T-helper 2 cell treated with Interferon-gamma antibody and Interleukin-4, amounts not matched to agents 5 μg/mL and 100 μg/mL, for 36 hours (primary cell): ENCODE results near the gene RAB20.

ENCODE experiments used
- DNase-seq: peaks from one replicate; pipeline ENCODE4 v3.0.0; 2021; ENCODE audit warnings: low spot score
- H3K27ac Mint-ChIP-seq: one replicate; pipeline ENCODE4 v1.8.0; 2021; ENCODE audit warnings: mild to moderate bottlenecking, mixed read lengths
- H3K27me3 Mint-ChIP-seq: one replicate; pipeline ENCODE4 v1.8.0; 2021; ENCODE audit warnings: low read depth, mixed read lengths
- H3K36me3 Mint-ChIP-seq: one replicate; pipeline ENCODE4 v1.8.0; 2021; ENCODE audit warnings: low read depth, mixed read lengths
- H3K4me1 Mint-ChIP-seq: one replicate; pipeline ENCODE4 v1.8.0; 2021; ENCODE audit warnings: low read depth, mixed read lengths
- H3K4me3 Mint-ChIP-seq: one replicate; pipeline ENCODE4 v1.8.0; 2022; ENCODE audit warnings: mild to moderate bottlenecking, moderate library complexity, mixed read lengths
- H3K9me3 Mint-ChIP-seq: one replicate; pipeline ENCODE4 v1.8.0; 2021; ENCODE audit warnings: mixed read lengths

The RAB20 gene

DNA sequence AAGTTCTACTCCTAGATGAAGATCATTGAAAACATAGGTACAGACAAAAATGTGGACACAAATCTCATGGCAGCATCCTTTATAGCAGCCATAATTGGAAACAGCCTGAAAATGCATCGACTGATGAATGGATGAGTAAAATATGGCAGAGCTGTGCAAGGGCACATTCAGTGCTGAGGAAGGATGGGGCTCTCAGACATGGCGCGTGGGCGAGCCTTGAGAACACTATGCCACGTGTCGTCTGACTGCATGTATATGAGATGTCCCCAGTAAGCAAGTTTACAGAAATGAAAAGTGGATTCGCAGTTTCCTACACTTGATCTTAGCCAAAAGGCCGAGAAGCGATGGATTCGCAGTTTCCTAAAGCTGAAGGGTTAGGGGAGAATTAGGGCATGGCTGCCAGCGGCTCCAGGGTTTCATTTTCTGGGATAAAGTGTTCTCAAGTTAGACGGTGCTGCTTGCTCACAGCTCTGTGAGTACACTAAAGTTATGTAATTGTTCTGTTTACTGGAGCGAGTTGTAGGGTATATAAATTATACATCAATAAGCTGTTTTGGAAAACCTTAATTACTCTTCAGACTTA, 78.0 kb downstream of the RAB20 start:
- no peaks in the 10 kb centered on the region for H3K36me3 Mint-ChIP-seq
- H3K27me3 Mint-ChIP-seq = no peaks in the 10 kb centered on the region
- no peaks in the 10 kb centered on the region for H3K4me1 Mint-ChIP-seq
- no peak for DNase-seq
- no peak overlapping the region for H3K27ac Mint-ChIP-seq
- no peaks in the 10 kb centered on the region for H3K9me3 Mint-ChIP-seq
- no peak overlapping the region for H3K4me3 Mint-ChIP-seq

DNA sequence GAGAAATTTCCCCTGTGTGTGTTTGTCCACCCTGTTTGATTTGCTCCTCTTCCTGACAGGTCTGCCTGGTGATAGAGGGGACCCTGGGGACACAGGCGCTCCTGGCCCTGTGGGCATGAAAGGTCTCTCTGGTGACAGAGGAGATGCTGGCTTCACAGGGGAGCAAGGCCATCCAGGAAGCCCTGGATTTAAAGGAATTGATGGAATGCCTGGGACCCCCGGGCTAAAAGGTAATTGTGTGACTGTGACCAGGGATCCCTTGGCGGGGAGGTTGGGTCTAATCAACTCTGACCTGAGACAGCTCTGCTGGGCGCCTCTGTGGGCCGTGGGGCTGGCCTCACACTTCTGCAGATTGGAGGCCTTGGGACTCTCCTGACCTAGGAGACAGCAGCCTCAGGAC, 81.4 kb downstream of the RAB20 start:
- no peaks in the 10 kb centered on the region for H3K9me3 Mint-ChIP-seq
- H3K4me1 Mint-ChIP-seq = no peaks in the 10 kb centered on the region
- no peaks in the 10 kb centered on the region for H3K36me3 Mint-ChIP-seq
- peaks cover 2% of the 10 kb centered on the region for H3K27me3 Mint-ChIP-seq
- H3K4me3 Mint-ChIP-seq = no peak overlapping the region
- H3K27ac Mint-ChIP-seq = no peak overlapping the region
- DNase-seq = no peak

DNA sequence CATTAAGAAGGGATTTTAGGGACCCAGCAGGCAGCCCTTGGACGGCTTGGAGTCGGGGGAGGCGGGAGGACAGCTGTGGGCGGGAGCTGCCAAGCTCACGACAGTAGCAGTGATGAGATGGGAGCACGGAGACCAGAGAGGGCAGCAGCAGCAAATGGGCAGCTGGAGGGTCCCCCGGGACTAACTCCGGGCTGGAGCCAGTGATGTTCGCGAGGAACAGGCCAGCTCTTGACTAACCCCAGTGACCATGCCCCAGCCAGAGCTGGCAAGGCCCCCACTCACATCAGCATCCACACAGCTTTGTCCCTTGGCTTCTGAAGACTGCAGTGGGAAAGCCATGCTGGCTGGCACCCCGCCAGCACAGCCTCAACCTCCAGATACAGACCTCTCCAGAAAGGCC, 81.9 kb downstream of the RAB20 start:
- Mint-ChIP-seq H3K36me3 (no peaks in the 10 kb centered on the region), H3K4me3 (no peak overlapping the region), H3K4me1 (no peaks in the 10 kb centered on the region), H3K9me3 (no peaks in the 10 kb centered on the region), H3K27ac (no peak overlapping the region), H3K27me3 (peaks cover 2% of the 10 kb centered on the region)
- no peak for DNase-seq

DNA sequence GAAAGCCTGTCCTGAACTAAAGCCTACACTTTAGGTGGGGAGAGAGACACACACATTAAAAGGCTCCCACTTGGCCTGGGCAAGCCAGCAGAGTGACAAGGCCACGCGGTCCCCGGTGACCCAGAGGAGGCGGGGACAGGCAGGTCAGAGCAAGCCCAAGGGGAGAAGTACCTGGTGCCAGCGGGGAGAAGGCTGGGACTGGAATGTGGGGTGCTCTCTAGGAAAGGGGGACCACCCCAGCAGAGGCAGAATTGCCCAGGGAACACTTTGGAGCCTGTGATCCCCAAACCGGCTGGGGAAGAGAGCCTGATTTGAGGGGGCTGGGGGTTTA, 82.3 kb downstream of the RAB20 start:
- Mint-ChIP-seq H3K4me3 (no peak overlapping the region), H3K9me3 (no peaks in the 10 kb centered on the region), H3K27me3 (peaks cover 2% of the 10 kb centered on the region), H3K27ac (no peak overlapping the region), H3K4me1 (no peaks in the 10 kb centered on the region), H3K36me3 (no peaks in the 10 kb centered on the region)
- no peak for DNase-seq

DNA sequence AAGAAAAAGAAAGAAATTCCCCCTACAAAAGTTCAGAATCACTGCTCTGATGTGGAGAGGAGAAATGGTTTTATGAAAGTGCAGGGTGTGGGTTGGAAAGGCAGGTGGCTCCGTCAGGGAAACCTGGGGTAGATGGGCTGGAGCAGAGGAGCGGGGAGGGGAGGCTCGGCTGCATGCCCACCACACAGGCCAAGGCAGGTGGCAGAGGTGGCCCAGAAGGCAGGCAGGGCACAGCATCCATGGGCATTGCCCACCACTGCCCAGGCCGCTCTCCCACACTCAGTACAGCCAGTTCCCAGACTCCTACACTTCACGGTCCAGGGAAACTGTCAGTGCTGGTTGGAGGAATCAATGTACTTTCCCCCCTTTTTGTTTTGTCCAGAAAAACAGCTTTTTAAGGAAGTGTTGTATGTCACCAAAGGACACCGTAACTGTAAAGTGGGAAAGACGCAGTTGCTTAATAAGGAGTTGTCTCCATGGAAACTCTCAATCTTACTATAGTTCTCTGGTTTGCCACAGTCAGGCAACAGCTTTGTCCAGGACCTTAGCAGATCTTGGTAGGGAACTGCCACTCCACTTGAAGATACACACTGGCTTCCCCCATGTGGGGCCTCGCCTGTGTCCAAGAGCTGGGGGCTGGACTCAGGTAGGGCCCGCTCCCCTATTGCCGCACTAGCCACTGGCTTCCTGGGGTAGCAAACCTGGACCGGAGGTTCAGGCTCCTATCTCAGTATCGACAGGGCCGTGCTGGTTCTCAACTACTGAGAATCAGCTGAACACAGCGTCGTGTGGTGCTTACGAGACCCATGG, 82.9 kb downstream of the RAB20 start:
- no peak for DNase-seq
- Mint-ChIP-seq H3K4me3 (no peak overlapping the region), H3K27me3 (peaks cover 2% of the 10 kb centered on the region), H3K27ac (no peak overlapping the region), H3K9me3 (no peaks in the 10 kb centered on the region), H3K4me1 (no peaks in the 10 kb centered on the region), H3K36me3 (no peaks in the 10 kb centered on the region)

DNA sequence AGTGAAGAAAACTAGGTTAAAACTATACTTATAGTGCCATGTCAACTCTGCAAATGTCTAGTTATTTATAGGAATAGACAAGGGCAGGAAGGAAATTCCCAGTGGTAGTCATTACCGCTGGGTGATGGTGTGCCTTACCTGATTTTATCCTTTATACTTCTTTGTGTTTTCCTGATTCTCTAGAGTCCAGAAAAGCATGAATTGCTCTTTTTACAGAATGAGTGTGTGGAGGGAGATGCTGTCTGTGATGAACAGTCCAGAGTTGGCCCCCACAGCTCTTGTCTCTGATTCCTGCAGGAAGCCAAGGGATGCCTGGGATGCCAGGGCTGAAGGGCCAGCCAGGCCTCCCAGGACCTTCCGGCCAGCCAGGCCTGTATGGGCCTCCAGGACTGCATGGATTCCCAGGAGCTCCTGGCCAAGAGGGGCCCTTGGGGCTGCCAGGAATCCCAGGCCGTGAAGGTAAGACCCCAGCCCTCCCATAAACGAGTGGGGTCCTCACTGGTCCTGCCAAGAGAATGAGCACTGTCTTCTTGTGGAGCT, 83.7 kb downstream of the RAB20 start:
- Mint-ChIP-seq H3K4me3 (no peak overlapping the region), H3K27me3 (peaks cover 2% of the 10 kb centered on the region), H3K9me3 (no peaks in the 10 kb centered on the region), H3K36me3 (no peaks in the 10 kb centered on the region), H3K27ac (no peak overlapping the region), H3K4me1 (no peaks in the 10 kb centered on the region)
- DNase-seq = no peak

DNA sequence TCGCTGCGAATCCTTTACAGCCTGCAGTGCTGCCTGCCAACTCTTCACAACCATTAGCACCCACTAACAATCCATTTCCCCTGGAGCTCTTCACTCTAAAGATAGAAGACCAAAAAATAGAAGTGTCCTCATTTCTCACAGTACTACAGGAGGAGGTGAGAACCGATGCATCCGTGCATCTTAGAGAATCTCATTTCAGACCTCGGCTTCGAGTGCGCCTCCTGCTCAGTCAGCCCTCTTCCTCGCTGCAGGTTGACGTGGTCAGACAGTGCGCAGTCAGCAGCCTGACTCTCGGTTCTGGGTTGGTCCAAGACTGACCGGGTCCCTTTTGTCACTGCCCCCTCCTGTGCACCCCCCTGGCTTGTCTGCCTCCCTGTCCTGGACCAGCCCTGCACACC, 85.3 kb downstream of the RAB20 start:
- Mint-ChIP-seq H3K27me3 (peaks cover 4% of the 10 kb centered on the region), H3K27ac (no peak overlapping the region), H3K9me3 (no peaks in the 10 kb centered on the region), H3K4me1 (no peaks in the 10 kb centered on the region), H3K36me3 (no peaks in the 10 kb centered on the region), H3K4me3 (no peak overlapping the region)
- no peak for DNase-seq

DNA sequence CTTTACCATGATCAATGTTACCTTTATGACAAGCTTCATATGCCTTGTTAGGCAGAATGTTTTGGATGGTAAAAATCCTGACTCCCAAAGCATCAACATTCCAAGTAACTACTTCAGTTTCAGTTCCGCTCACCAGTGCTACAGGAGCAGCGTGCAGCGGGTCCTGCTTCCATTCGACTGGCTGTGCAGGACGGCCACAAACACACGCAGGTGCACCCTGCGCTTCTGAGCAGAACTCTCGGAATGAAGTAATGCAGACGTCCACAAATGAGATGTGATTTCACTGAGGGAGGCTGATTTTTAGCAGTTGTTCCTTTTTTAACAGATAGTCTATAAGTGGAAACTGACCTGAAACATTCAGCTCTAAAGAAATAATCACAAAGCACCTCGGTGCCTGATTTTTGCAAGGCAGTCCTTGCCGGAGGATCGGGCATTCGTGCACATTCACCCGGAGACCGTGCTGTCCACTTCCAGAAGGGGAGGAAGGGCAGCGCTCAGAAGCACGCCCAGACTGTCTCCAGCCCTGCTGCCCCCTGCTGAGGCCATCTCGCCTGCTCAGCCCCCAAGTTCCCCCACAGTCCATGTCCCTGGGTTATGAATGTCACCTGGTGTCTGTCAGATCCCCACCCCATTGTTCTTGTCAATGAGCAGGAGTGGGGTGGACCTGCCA, 85.8 kb downstream of the RAB20 start:
- Mint-ChIP-seq H3K27me3 (peaks cover 9% of the 10 kb centered on the region), H3K4me1 (no peaks in the 10 kb centered on the region), H3K27ac (no peak overlapping the region), H3K36me3 (no peaks in the 10 kb centered on the region), H3K9me3 (no peaks in the 10 kb centered on the region), H3K4me3 (no peak overlapping the region)
- no peak for DNase-seq

DNA sequence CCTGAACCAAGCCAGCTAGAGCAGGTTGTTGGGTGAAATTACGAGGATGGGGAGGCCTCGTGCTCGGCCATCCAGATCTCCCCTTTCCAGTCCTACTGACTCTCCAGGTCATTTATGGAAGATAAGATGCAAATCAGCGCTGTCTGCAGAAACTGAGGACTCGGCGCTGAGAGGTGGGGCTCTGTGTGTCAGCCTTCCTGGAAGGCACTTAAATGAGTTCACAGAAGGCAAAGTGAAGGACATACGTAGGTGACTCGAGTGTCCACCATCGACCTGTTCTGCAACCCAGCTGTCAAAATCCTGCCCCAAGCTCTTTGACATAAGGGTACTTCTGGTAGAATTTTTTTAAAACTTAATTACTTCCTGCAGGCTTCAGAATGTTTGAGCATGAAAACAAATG, 86.4 kb downstream of the RAB20 start:
- peaks cover 11% of the 10 kb centered on the region for H3K27me3 Mint-ChIP-seq
- H3K4me1 Mint-ChIP-seq = no peaks in the 10 kb centered on the region
- DNase-seq = no peak
- no peak overlapping the region for H3K4me3 Mint-ChIP-seq
- no peaks in the 10 kb centered on the region for H3K36me3 Mint-ChIP-seq
- no peak overlapping the region for H3K27ac Mint-ChIP-seq
- no peaks in the 10 kb centered on the region for H3K9me3 Mint-ChIP-seq

DNA sequence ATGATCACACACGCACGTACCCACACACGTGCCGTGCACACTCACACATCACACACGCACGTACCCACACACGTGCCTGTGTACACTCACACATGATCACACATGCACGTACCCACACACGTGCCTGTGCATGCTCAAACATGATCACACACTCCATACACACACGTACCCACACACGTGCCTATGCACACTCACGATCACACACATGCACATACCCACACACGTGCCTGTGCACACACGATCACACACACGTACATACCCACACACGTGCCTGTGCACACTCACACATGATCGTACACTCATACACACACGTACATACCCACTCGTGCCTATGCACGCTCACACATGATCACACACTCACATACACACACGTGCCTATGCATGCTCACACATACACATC, 86.8 kb downstream of the RAB20 start:
- H3K36me3 Mint-ChIP-seq = no peaks in the 10 kb centered on the region
- no peak overlapping the region for H3K27ac Mint-ChIP-seq
- H3K9me3 Mint-ChIP-seq = no peaks in the 10 kb centered on the region
- H3K27me3 Mint-ChIP-seq = peaks cover 11% of the 10 kb centered on the region
- H3K4me3 Mint-ChIP-seq = no peak overlapping the region
- no peak for DNase-seq
- no peaks in the 10 kb centered on the region for H3K4me1 Mint-ChIP-seq
